Stimulated activated CD8-positive, alpha-beta memory T cell treated with anti-CD3 and anti-CD28 coated beads, Interleukin-4, amount 100 ng/mL, for 4 hours (primary cell): ENCODE results near the gene PGM5.

ENCODE experiments used
- DNase-seq, 2 donors: peaks; one replicate each; pipeline ENCODE4 v3.0.0-alpha.2; 2020; ENCODE audit warnings: low read depth in 2 of 2, low spot score in 1 of 2

PGM5 gene

GRCh38 chr9:68493541-68493940 is 137.1 kb downstream of the PGM5 start:
- no peak for DNase-seq

- DNase-seq, result no peak
These were observed 137.7 kb downstream of the PGM5 start for GRCh38 chr9:68493958-68494577.

- DNase-seq, result no peak
These were observed 138.8 kb downstream of the PGM5 start for GRCh38 chr9:68495247-68495646.

DNA sequence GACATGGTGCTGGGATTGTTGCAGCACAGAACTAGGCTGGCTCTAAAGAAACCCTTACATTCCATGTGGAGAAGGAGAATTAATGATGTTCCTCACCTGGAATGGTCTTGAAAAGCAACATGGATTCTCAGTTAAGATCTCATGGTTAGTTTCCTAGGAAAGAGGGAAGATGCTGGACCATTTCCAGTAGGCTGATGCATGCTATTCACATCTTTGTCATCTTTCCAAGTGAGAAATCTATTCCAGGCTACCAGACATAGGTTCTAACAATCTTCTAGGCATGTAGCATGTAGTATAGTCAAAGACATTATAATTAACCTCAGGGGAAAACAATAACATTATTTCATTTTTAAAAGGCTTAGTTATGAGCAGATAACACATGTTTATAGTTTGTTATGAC is 139.9 kb downstream of the PGM5 start:
- DNase-seq, result no peak

DNA sequence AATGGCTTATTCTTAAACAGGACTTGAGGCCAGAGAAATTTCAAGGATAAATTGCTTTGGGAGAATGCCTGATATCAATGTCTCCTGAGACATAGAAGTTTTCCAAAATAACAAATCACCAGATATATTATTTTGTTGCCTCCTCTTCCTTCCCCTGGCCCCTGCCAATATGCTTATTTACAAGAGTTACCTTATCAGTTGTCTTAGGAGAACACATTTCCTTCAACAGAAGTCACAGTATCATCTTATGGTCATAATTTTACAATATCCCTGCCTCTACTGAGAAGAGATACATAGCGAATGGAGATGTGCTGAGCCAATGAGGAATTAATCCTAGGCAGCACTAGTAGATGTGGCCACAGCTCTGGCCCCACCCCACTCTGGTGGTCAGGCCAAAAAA is 141.2 kb downstream of the PGM5 start:
- no peak for DNase-seq

GRCh38 chr9:68498816-68499215 is 142.4 kb downstream of the PGM5 start:
- DNase-seq, result no peak

DNA sequence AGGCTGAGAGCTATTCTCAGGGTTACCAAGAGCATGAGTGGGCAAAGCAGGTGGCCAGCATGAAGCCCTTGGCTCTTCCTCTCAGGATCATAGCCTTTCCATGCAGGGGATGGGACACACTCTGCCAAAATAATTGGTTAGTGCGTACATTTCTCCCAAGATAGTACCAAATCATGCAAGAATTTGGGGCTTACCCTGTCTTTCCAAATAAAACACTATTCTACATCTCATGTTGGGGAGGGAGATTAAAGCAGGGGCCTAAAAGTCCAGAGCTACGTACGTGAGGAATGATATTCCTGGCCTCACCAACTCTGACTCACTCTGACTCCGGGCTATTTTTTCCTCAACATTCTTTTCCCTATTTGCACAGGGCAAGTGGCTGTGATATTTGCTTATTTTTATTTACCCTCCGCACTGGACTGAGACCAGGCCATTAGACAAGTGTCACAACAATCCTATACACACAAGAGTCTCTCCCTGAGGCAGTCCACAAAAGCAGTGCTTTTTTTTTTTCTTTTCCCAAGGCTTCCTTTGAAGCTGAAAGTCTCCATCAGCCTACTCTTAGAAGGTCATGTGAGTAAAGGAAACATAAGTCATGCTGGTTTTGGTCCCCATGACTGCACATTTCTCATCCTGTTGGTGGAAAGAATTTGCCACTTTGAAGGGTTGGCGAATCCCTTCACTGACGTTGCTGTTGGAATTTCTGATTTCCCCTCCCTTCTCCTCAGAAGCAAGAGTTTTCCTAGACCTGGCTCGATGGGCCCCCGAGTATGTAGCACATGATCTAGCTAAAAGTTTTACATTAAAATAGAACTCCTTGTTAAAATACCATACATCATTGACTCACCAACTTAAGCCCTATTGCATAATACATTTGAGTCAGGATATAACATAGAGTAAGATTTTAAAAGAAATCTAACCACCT is 144.3 kb downstream of the PGM5 start:
- DNase-seq, result no peak

- no peak for DNase-seq
These were observed 145.9 kb downstream of the PGM5 start for GRCh38 chr9:68502279-68502678.

DNA sequence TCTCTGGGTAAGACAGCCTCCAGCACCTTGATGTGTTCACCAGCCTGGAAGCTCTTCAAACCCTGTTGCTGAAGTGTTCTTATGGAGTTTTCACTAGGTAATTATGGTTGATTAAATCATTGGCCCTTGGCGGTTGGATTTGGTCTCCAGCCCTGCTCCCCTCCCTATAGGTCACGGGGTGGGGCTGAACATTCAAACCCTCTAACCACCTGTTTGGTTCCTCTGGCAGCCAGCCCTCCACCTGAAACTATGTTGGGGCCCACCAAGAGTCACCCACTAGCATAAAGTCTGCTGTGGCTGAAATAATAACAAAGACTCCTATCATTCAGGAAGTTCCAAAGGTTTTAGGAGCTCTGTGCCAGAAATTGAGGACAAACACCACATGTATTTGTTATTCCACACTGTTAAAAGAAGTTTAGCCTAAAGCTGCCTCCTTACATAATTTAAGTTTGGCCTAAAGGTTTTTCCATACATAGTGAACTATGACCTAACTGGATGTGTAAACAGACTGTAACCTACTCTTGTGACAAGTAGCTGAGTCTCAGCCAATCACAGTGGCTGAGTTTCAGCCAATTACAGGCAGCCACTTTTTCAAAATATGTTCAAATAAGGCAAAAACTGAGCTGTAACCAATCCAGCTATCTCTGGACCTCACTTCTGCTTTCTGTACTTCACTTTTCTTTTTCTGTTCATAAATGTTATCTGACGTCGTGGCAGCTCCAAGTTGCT is 149.4 kb downstream of the PGM5 start:
- DNase-seq, result no peak

DNA sequence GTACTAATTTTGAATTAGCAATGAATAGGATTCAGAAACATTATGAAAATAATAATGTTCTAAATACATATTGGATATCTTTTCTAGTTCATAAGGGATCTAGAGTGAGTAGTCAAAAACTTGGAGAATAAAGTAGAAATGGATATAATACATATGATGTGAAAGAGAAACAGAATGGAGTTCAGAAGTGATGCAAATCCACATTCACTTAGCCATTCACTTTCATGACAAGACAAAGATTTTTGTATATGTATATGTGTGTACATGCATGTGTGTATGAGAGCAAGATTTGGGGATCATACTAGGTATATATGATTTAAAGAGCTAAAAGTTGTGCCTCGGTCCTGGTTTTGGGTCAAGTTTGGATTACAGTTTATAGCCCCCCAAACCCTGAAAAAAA is 150.1 kb downstream of the PGM5 start:
- DNase-seq, result no peak

GRCh38 chr9:68507130-68507805 is 150.9 kb downstream of the PGM5 start:
- DNase-seq, result no peak

GRCh38 chr9:68507806-68508145 is 151.4 kb downstream of the PGM5 start:
- no peak for DNase-seq

DNA sequence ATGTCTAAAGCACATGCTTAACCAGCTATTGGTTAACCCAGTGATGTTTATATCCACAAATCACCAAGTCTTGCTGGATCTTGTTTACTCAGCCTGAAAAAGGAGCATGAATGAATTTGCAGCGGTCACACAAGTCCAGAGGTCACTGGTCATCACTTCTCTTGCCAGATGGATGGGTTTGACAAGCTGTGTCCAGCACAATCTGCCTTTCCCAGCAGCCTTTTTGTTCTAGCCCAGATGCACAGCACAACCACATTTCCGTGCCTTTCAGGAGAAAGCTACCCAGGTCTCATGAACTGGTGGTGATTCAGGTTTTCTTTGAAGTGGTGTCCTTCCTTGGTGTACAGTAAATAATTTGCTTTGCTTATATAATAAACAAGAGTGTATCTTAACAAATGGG is 152.1 kb downstream of the PGM5 start:
- DNase-seq, result no peak

DNA sequence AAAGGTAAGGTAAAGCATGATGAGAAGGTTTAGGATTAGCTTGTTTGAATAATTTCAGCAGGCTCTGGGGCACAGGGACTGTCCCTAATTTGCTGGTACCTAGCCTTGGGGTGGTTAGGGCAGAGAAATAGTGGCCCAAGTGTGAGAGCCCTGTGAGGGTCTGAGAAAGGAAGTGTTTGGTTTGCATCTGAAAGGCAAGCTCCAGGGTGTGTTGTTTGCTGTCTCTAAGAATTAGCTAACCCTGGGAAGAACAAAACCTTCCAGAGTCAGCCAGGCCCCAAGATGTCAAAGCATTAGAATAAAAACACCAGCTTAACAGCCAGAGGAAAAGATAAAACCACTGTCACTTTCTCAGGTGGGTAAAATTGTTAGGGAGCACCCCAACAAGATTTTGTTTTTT is 153.3 kb downstream of the PGM5 start:
- DNase-seq, result no peak

DNA sequence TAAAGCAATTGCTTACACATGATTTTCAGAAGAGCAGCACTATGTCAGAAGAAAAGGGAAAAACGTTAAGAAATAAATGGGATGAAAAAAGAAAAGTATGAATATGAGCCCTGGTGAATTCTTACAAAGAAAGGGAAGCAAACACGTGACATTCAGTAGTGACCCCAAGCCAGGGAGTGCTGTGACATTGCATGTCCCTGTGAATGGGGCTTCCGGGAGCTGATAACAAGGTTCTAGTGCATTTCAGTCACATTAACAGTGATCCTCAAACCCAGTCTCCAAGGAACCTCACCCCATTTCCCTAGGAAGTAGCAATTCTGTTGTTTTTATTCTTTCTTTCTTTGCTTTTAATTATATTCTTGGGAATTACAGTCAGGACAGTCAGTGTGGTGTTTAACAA is 157.0 kb downstream of the PGM5 start:
- no peak for DNase-seq

GRCh38 chr9:68513981-68514380 is 157.6 kb downstream of the PGM5 start:
- DNase-seq, result no peak

- DNase-seq, result no peak
These were observed 159.1 kb downstream of the PGM5 start for GRCh38 chr9:68515326-68516017.

- no peak for DNase-seq
These were observed 165.7 kb downstream of the PGM5 start for GRCh38 chr9:68522131-68522530.

- no peak for DNase-seq
These were observed 166.5 kb downstream of the PGM5 start for GRCh38 chr9:68522954-68523353.

- no peak for DNase-seq
These were observed 167.0 kb downstream of the PGM5 start for GRCh38 chr9:68523367-68523936.

GRCh38 chr9:68530618-68531017 is 174.2 kb downstream of the PGM5 start:
- DNase-seq, result no peak
